Stimulated activated naive CD8-positive, alpha-beta T cell treated with anti-CD3 and anti-CD28 coated beads, Interleukin-15, Interleukin-2, amounts not matched to agents 100 ng/mL and 50 ng/mL, for 24 hours (primary cell): Measurements from ENCODE around the gene NCAM1.

Source experiments
- H3K27ac Mint-ChIP-seq: one replicate; pipeline ENCODE4 v1.8.0; 2021; ENCODE audit warnings: mild to moderate bottlenecking, mixed read lengths
- H3K27me3 Mint-ChIP-seq: one replicate; pipeline ENCODE4 v1.8.0; 2021; ENCODE audit warnings: mixed read lengths
- H3K36me3 Mint-ChIP-seq: one replicate; pipeline ENCODE4 v1.8.0; 2021; ENCODE audit warnings: low read depth, mixed read lengths
- H3K4me1 Mint-ChIP-seq: one replicate; pipeline ENCODE4 v1.8.0; 2021; ENCODE audit warnings: low read depth, mixed read lengths
- H3K4me3 Mint-ChIP-seq: one replicate; pipeline ENCODE4 v1.8.0; 2021; ENCODE audit warnings: mild to moderate bottlenecking, mixed read lengths
- H3K9me3 Mint-ChIP-seq: one replicate; pipeline ENCODE4 v1.8.0; 2021; ENCODE audit warnings: mixed read lengths

Gene NCAM1

GRCh38 chr11:112989198-112989597 is 28.0 kb downstream of the NCAM1 start:
- Mint-ChIP-seq H3K27me3 (peaks cover 5% of the 10 kb centered on the region), H3K27ac (no peak overlapping the region), H3K9me3 (peaks cover 9% of the 10 kb centered on the region), H3K4me1 (no peaks in the 10 kb centered on the region), H3K4me3 (no peak overlapping the region), H3K36me3 (peaks cover 7% of the 10 kb centered on the region)

- Mint-ChIP-seq H3K9me3 (peaks cover 5% of the 10 kb centered on the region), H3K36me3 (peaks cover 7% of the 10 kb centered on the region), H3K4me1 (no peaks in the 10 kb centered on the region), H3K27ac (no peak overlapping the region), H3K4me3 (no peak overlapping the region), H3K27me3 (peaks cover 11% of the 10 kb centered on the region)
Observed at GRCh38 chr11:112993808-112994207, 32.6 kb downstream of the NCAM1 start.

GRCh38 chr11:112995423-112996090 is 34.3 kb downstream of the NCAM1 start:
- Mint-ChIP-seq H3K4me1 (no peaks in the 10 kb centered on the region), H3K4me3 (no peak overlapping the region), H3K9me3 (no peaks in the 10 kb centered on the region), H3K27me3 (peaks cover 11% of the 10 kb centered on the region), H3K36me3 (no peaks in the 10 kb centered on the region), H3K27ac (no peak overlapping the region)

GRCh38 chr11:112996994-112997393 is 35.8 kb downstream of the NCAM1 start:
- peaks cover 11% of the 10 kb centered on the region for H3K27me3 Mint-ChIP-seq
- H3K27ac Mint-ChIP-seq, result no peak overlapping the region
- H3K4me3 Mint-ChIP-seq, result no peak overlapping the region
- H3K36me3 Mint-ChIP-seq, result no peaks in the 10 kb centered on the region
- no peaks in the 10 kb centered on the region for H3K4me1 Mint-ChIP-seq
- H3K9me3 Mint-ChIP-seq, result no peaks in the 10 kb centered on the region

DNA sequence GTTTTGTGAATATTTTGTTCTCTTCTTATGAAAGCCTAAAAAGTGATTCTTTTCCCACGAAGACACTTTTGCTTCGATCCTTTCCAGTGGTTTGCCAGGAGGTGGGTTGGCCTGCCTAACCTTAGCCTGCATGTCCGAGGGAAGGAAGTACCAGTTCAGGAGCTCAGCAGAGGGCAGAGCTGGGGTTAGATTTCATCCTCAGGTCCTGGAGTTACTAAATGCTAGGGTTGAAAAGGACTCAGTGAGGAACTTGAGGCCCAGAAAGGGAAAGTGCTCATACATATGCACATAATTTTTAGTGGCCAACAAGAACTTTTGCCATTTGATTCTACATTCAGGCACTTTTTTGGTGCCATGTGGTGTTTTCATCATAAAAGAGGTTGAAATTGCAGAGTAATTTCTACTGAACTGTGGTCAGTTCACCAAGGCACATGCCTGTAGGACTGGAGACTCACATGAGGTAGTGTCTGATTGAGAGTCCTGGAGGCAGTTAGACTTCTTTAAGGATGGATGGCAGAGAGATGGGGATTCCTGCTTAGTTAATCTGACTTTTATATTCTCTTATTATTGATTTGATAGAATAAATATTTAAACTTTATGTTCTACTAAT is 36.7 kb downstream of the NCAM1 start:
- no peaks in the 10 kb centered on the region for H3K36me3 Mint-ChIP-seq
- H3K27me3 Mint-ChIP-seq, result peaks cover 8% of the 10 kb centered on the region
- H3K4me3 Mint-ChIP-seq, result no peak overlapping the region
- no peaks in the 10 kb centered on the region for H3K4me1 Mint-ChIP-seq
- no peak overlapping the region for H3K27ac Mint-ChIP-seq
- H3K9me3 Mint-ChIP-seq, result no peaks in the 10 kb centered on the region

DNA sequence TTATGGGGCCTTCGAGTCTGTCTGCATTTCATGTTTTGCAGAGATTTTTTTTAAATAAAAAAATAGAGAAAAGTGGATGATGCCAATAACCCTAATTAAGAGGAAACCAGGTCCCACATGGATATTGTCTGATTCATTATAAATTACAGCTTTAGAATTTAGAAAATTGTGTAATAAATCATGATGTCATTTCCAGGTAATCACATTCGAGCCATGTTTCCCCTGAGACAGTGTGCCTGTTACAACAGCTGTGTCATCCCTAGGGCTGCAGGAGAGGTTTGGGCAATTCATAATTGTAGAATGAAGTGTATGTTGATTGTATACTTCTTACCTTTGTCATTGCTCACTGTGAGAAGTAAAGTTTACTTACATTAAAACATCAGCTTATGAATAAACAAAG is 38.3 kb downstream of the NCAM1 start:
- Mint-ChIP-seq H3K27ac (no peak overlapping the region), H3K36me3 (no peaks in the 10 kb centered on the region), H3K4me3 (no peak overlapping the region), H3K9me3 (no peaks in the 10 kb centered on the region), H3K4me1 (no peaks in the 10 kb centered on the region), H3K27me3 (peaks cover 6% of the 10 kb centered on the region)

GRCh38 chr11:113001709-113002108 is 40.5 kb downstream of the NCAM1 start:
- H3K27ac Mint-ChIP-seq, result no peak overlapping the region
- no peaks in the 10 kb centered on the region for H3K27me3 Mint-ChIP-seq
- no peaks in the 10 kb centered on the region for H3K4me1 Mint-ChIP-seq
- no peaks in the 10 kb centered on the region for H3K36me3 Mint-ChIP-seq
- no peaks in the 10 kb centered on the region for H3K9me3 Mint-ChIP-seq
- H3K4me3 Mint-ChIP-seq, result no peak overlapping the region

- Mint-ChIP-seq H3K27me3 (peaks cover 7% of the 10 kb centered on the region), H3K27ac (no peak overlapping the region), H3K36me3 (no peaks in the 10 kb centered on the region), H3K9me3 (no peaks in the 10 kb centered on the region), H3K4me3 (no peak overlapping the region), H3K4me1 (no peaks in the 10 kb centered on the region)
Observed at GRCh38 chr11:113006896-113007445, 45.8 kb downstream of the NCAM1 start.

GRCh38 chr11:113014262-113015097 is 53.3 kb downstream of the NCAM1 start:
- Mint-ChIP-seq H3K27ac (no peak overlapping the region), H3K4me3 (no peak overlapping the region), H3K36me3 (no peaks in the 10 kb centered on the region), H3K27me3 (no peaks in the 10 kb centered on the region), H3K4me1 (no peaks in the 10 kb centered on the region), H3K9me3 (no peaks in the 10 kb centered on the region)

- Mint-ChIP-seq H3K9me3 (no peaks in the 10 kb centered on the region), H3K4me3 (no peak overlapping the region), H3K27ac (no peak overlapping the region), H3K36me3 (no peaks in the 10 kb centered on the region), H3K27me3 (no peaks in the 10 kb centered on the region), H3K4me1 (no peaks in the 10 kb centered on the region)
Observed at GRCh38 chr11:113015098-113015455, 53.9 kb downstream of the NCAM1 start.

GRCh38 chr11:113016905-113017304 is 55.7 kb downstream of the NCAM1 start:
- Mint-ChIP-seq H3K36me3 (no peaks in the 10 kb centered on the region), H3K4me1 (no peaks in the 10 kb centered on the region), H3K9me3 (no peaks in the 10 kb centered on the region), H3K27me3 (no peaks in the 10 kb centered on the region), H3K27ac (no peak overlapping the region), H3K4me3 (no peak overlapping the region)

DNA sequence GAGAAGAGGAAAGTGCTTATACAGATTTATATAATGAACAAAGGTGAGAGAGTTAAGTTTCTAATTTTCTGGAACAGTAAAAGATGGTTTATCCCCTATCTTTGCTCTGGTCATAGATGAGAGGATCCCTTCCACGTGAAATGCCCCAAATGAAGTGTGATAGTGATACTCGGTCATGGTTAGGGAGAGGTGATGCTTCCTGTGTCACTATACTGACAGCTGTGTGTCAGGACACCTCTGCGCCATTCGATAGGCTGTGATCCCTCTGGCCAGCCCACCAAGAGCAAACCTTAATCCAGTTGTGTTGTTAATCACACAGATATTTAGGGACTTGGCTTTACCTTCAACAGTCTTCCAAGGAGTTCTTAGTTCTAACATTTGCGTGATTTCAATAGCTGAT is 57.7 kb downstream of the NCAM1 start:
- H3K9me3 Mint-ChIP-seq, result no peaks in the 10 kb centered on the region
- H3K36me3 Mint-ChIP-seq, result no peaks in the 10 kb centered on the region
- H3K4me3 Mint-ChIP-seq, result no peak overlapping the region
- no peak overlapping the region for H3K27ac Mint-ChIP-seq
- H3K4me1 Mint-ChIP-seq, result no peaks in the 10 kb centered on the region
- H3K27me3 Mint-ChIP-seq, result peaks cover 1% of the 10 kb centered on the region

DNA sequence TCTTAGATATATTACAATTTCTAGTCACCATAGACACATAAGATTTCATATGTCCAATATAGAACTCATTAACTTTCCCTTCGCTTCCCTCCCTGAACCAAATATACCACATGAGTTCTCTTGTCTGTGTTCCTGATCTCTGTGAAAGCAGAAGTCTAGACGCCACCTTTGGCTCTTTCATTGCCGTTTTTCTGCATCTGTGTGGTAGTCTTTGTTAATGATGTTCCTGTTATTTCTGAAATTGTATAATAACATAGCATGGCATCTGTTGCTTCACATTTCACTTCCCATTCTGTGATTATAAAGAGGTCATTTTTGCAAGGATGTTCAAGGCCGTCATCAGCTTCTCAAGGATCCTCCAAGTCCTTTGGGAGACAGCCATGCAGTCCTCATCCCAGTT is 58.5 kb downstream of the NCAM1 start:
- no peaks in the 10 kb centered on the region for H3K4me1 Mint-ChIP-seq
- no peak overlapping the region for H3K4me3 Mint-ChIP-seq
- H3K27ac Mint-ChIP-seq, result no peak overlapping the region
- peaks cover 7% of the 10 kb centered on the region for H3K27me3 Mint-ChIP-seq
- no peaks in the 10 kb centered on the region for H3K36me3 Mint-ChIP-seq
- no peaks in the 10 kb centered on the region for H3K9me3 Mint-ChIP-seq

DNA sequence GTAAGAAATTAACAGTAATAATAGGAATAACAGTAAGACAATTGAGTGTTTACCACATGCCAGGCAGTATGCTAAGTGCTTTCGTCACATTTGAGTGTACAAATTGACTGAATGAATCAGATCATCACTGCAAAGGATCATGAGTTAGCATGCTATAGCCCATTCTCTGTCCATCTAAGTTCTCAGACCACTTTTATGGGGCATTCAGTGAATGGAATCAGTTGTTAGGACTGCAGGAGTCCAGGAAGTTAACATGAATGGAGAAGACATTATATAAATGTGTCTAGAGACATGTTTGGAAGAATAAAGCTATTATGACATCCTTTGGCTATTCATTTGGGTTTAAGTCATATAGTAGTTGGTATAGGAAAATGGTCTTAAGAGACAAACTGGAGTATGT is 59.9 kb downstream of the NCAM1 start:
- Mint-ChIP-seq H3K4me3 (no peak overlapping the region), H3K27me3 (peaks cover 7% of the 10 kb centered on the region), H3K27ac (no peak overlapping the region), H3K9me3 (no peaks in the 10 kb centered on the region), H3K4me1 (no peaks in the 10 kb centered on the region), H3K36me3 (no peaks in the 10 kb centered on the region)

- Mint-ChIP-seq H3K27ac (no peak overlapping the region), H3K4me3 (no peak overlapping the region), H3K9me3 (no peaks in the 10 kb centered on the region), H3K4me1 (no peaks in the 10 kb centered on the region), H3K36me3 (no peaks in the 10 kb centered on the region), H3K27me3 (peaks cover 7% of the 10 kb centered on the region)
Observed at GRCh38 chr11:113022262-113022661, 61.0 kb downstream of the NCAM1 start.
